ENCODE results near the gene NKX2-8.

NKX2-8 gene

GRCh38 chr14:36582011-36582873 is at the start of gene NKX2-8:
Gene NKX2-8 (minus strand): TSS chr14:36582614. CDS start chr14:36582389, 225 bp downstream.
- no peak for ATAC-seq
- no peak for TF ChIP-seq TSHZ2 (CRISPR knock-in tag; IDR thresholded peaks at IDR 0.05)
- TF ChIP-seq TCF4 (CRISPR knock-in tag; IDR thresholded peaks at IDR 0.05; ENCODE audit: borderline replicate concordance), result no peak
- no peak for TF ChIP-seq ESRRG (CRISPR knock-in tag; IDR thresholded peaks at IDR 0.05)
- TF ChIP-seq CREB5 (CRISPR knock-in tag; IDR thresholded peaks at IDR 0.05; ENCODE audit: low read depth), result no peak
- TF ChIP-seq SNAI2 (CRISPR knock-in tag; IDR thresholded peaks at IDR 0.05), result no peak
- no peak for TF ChIP-seq ZNF565 (CRISPR knock-in tag; conservative IDR thresholded peaks at IDR 0.05; ENCODE audit: low read depth)
- no peak for TF ChIP-seq ZC3H10 (CRISPR knock-in tag; IDR thresholded peaks at IDR 0.05)
- TF ChIP-seq GLIS3 (CRISPR knock-in tag; IDR thresholded peaks at IDR 0.05), result no peak
- no peak for TF ChIP-seq CSDC2 (CRISPR knock-in tag; IDR thresholded peaks at IDR 0.05)
- TF ChIP-seq ZFP30 (CRISPR knock-in tag; IDR thresholded peaks at IDR 0.05), result no peak
- no peak for TF ChIP-seq CSRNP3 (CRISPR knock-in tag; IDR thresholded peaks at IDR 0.05)
- no peak for TF ChIP-seq BACH2 (CRISPR knock-in tag; IDR thresholded peaks at IDR 0.05; ENCODE audit: borderline replicate concordance)
- TF ChIP-seq ZNF8 (CRISPR knock-in tag; IDR thresholded peaks at IDR 0.05), result no peak
- TF ChIP-seq PPARA (CRISPR knock-in tag; IDR thresholded peaks at IDR 0.05; ENCODE audit: borderline replicate concordance), result no peak
- TF ChIP-seq ISL1 (CRISPR knock-in tag; IDR thresholded peaks at IDR 0.05), result no peak

- no peak for ATAC-seq
- TF ChIP-seq ISL1 (CRISPR knock-in tag; IDR thresholded peaks at IDR 0.05) (no peak), CSRNP3 (CRISPR knock-in tag; IDR thresholded peaks at IDR 0.05) (no peak), ESRRG (CRISPR knock-in tag; IDR thresholded peaks at IDR 0.05) (no peak), PATZ1 (CRISPR knock-in tag; IDR thresholded peaks at IDR 0.05; ENCODE audit: borderline replicate concordance) (no peak)
Measured at GRCh38 chr14:36627981-36628380, 45.6 kb upstream of the NKX2-8 start.

- ATAC-seq, result no peak
- no peak for TF ChIP-seq POU6F1 (CRISPR knock-in tag; IDR thresholded peaks at IDR 0.05; ENCODE audit: borderline replicate concordance, low read depth)
- no peak for TF ChIP-seq ISL1 (CRISPR knock-in tag; IDR thresholded peaks at IDR 0.05)
- TF ChIP-seq ZNF8 (CRISPR knock-in tag; IDR thresholded peaks at IDR 0.05), result no peak
- TF ChIP-seq RARB (CRISPR knock-in tag; IDR thresholded peaks at IDR 0.05), result no peak
- TF ChIP-seq TOX (CRISPR knock-in tag; IDR thresholded peaks at IDR 0.05; ENCODE audit: borderline replicate concordance), result no peak
- TF ChIP-seq ESRRG (CRISPR knock-in tag; IDR thresholded peaks at IDR 0.05), result no peak
- no peak for TF ChIP-seq PPARA (CRISPR knock-in tag; IDR thresholded peaks at IDR 0.05; ENCODE audit: borderline replicate concordance)
- no peak for TF ChIP-seq CSRNP3 (CRISPR knock-in tag; IDR thresholded peaks at IDR 0.05)
- TF ChIP-seq TSHZ2 (CRISPR knock-in tag; IDR thresholded peaks at IDR 0.05), result no peak
Measured at GRCh38 chr14:36626151-36626550, 43.7 kb upstream of the NKX2-8 start.
